ENCODE results near the gene CASP9. TPM values are rescaled to one million over a fixed set of nuclear protein-coding genes. Genes with fewer than 3 reads are reported as not detected.
"Not testable (repeated sequence)": the region's sequence is repeated elsewhere in the genome, so short reads cannot be mapped to it uniquely, and the experiment has no call there.

The CASP9 gene
- total RNA-seq, 2 experiments from 2014 or later, result 9.7 to 11.5 TPM

GRCh38 chr1:15523104-15524020 is 653 bp downstream of the CASP9 start:
- ATAC-seq, result no peak
- H3K9me3 Mint-ChIP-seq, result no peaks in the 10 kb centered on the region
- no peak for TF ChIP-seq CTCF (IDR thresholded peaks at IDR 0.05)
- H3K27me3 Mint-ChIP-seq, result no peaks in the 10 kb centered on the region
- ChIA-PET POLR2A (no interaction called here), CTCF (interaction anchor here (0.8 to 1.2 kb wide), 2 partner anchors 8 to 91 kb away, joined by 4 to 5 read pairs; no protein-coding TSS in a partner anchor)
- intact Hi-C loops (cut with micrococcal nuclease), result no loop called here
- H3K36me3 Mint-ChIP-seq (ENCODE audit: low read depth), result no peaks in the 10 kb centered on the region
- peaks cover 40% of the 10 kb centered on the region for H3K4me1 Mint-ChIP-seq (ENCODE audit: low read depth)
- DNase-seq, result no peak
- peak overlapping the region; percentile 79 for H3K4me3 Mint-ChIP-seq
- H3K27ac Mint-ChIP-seq, result peak overlapping the region; percentile 98

- ChIA-PET CTCF (no interaction called here), POLR2A (no interaction called here)
- TF ChIP-seq CTCF (IDR thresholded peaks at IDR 0.05), result no peak
- peaks cover 31% of the 10 kb centered on the region for H3K4me1 Mint-ChIP-seq (ENCODE audit: low read depth)
- DNase-seq, result no peak
- no peak for ATAC-seq
- peak overlapping the region; percentile 24 for H3K4me3 Mint-ChIP-seq
- intact Hi-C loops (cut with micrococcal nuclease), result no loop called here
- peaks cover under 1% of the 10 kb centered on the region for H3K36me3 Mint-ChIP-seq (ENCODE audit: low read depth)
- H3K27me3 Mint-ChIP-seq, result no peaks in the 10 kb centered on the region
- no peak overlapping the region for H3K27ac Mint-ChIP-seq
- H3K9me3 Mint-ChIP-seq, result no peaks in the 10 kb centered on the region
Observed at GRCh38 chr1:15522551-15522950, 1.5 kb downstream of the CASP9 start.

- H3K27me3 Mint-ChIP-seq; H3K27ac Mint-ChIP-seq; H3K9me3 Mint-ChIP-seq; H3K4me3 Mint-ChIP-seq; ATAC-seq; intact Hi-C loops (cut with micrococcal nuclease); CTCF ChIA-PET; DNase-seq: not testable (repeated sequence)
- POLR2A ChIA-PET, result interaction anchor here (0.6 kb wide), 1 partner anchor 63 kb away, joined by 3 read pairs; no protein-coding TSS in a partner anchor
- Mint-ChIP-seq H3K36me3 (ENCODE audit: low read depth) (peaks cover 11% of the 10 kb centered on the region), H3K4me1 (ENCODE audit: low read depth) (peaks cover 36% of the 10 kb centered on the region)
Observed at GRCh38 chr1:15521206-15521906, 2.7 kb downstream of the CASP9 start.

GRCh38 chr1:15519625-15520024 is 4.4 kb downstream of the CASP9 start:
- Mint-ChIP-seq H3K9me3 (no peaks in the 10 kb centered on the region), H3K4me1 (ENCODE audit: low read depth) (peaks cover 34% of the 10 kb centered on the region), H3K27me3 (no peaks in the 10 kb centered on the region), H3K36me3 (ENCODE audit: low read depth) (peaks cover 15% of the 10 kb centered on the region), H3K27ac (no peak overlapping the region), H3K4me3 (no peak overlapping the region)
- ATAC-seq, result no peak
- no peak for DNase-seq
- intact Hi-C loops (cut with micrococcal nuclease), result no loop called here
- POLR2A ChIA-PET, result no interaction called here
- no peak for TF ChIP-seq CTCF (IDR thresholded peaks at IDR 0.05)
- CTCF ChIA-PET, result no interaction called here

- DNase-seq (no peak), ATAC-seq (peak; percentile 51)
- peaks cover 29% of the 10 kb centered on the region for H3K4me1 Mint-ChIP-seq (ENCODE audit: low read depth)
- POLR2A ChIA-PET, result no interaction called here
- peaks cover 20% of the 10 kb centered on the region for H3K36me3 Mint-ChIP-seq (ENCODE audit: low read depth)
- no peak for TF ChIP-seq CTCF (IDR thresholded peaks at IDR 0.05)
- CTCF ChIA-PET, result interaction anchor here (1.0 to 2.3 kb wide), 3 partner anchors 9 to 192 kb away, joined by 3 to 6 read pairs (median 4); partner anchors contain the start of gene CASP9
- peak overlapping the region; percentile 74 for H3K27ac Mint-ChIP-seq
- no peaks in the 10 kb centered on the region for H3K27me3 Mint-ChIP-seq
- intact Hi-C loops (cut with micrococcal nuclease), result no loop called here
- H3K9me3 Mint-ChIP-seq, result no peaks in the 10 kb centered on the region
- no peak overlapping the region for H3K4me3 Mint-ChIP-seq
Observed at GRCh38 chr1:15515022-15515663, 8.9 kb downstream of the CASP9 start.

GRCh38 chr1:15514557-15514956 is 9.5 kb downstream of the CASP9 start:
- ATAC-seq; H3K4me3 Mint-ChIP-seq; POLR2A ChIA-PET; H3K9me3 Mint-ChIP-seq; DNase-seq; intact Hi-C loops (cut with micrococcal nuclease); H3K27me3 Mint-ChIP-seq: not testable (repeated sequence)
- CTCF ChIA-PET, result interaction anchor here (1.0 to 2.3 kb wide), 3 partner anchors 9 to 191 kb away, joined by 3 to 6 read pairs (median 4); partner anchors contain the start of gene CASP9
- Mint-ChIP-seq H3K36me3 (ENCODE audit: low read depth) (peaks cover 20% of the 10 kb centered on the region), H3K4me1 (ENCODE audit: low read depth) (peaks cover 29% of the 10 kb centered on the region), H3K27ac (peak overlapping the region; percentile 16)
